Thyroid gland (tissue), 4 donors: ENCODE results near the gene ARFGAP2.

Experiments used
- POLR2A ChIP-seq, 2 donors: fragments of 450-650 bp; IDR thresholded peaks; one replicate each; pipeline ENCODE4 v1.6.1; 2017; ENCODE audit warnings: antibody characterized with exemption in 2 of 2, mild to moderate bottlenecking in 2 of 2, moderate library complexity in 1 of 2
- TF ChIP-seq, protein P1 (sequence below), 6 experiments: fragments of 200-600 bp in 3 of 6; fragments of 450-650 bp in 3 of 6; sonication (generic) in 3 of 6; IDR thresholded peaks; one replicate each; pipeline ENCODE4 v1.5.1; 2016 to 2019; ENCODE audit warnings: antibody characterized with exemption in 6 of 6, mild to moderate bottlenecking in 2 of 6, inconsistent platforms in 1 of 6, moderate library complexity in 1 of 6

- TF ChIP-seq, protein P1, sequence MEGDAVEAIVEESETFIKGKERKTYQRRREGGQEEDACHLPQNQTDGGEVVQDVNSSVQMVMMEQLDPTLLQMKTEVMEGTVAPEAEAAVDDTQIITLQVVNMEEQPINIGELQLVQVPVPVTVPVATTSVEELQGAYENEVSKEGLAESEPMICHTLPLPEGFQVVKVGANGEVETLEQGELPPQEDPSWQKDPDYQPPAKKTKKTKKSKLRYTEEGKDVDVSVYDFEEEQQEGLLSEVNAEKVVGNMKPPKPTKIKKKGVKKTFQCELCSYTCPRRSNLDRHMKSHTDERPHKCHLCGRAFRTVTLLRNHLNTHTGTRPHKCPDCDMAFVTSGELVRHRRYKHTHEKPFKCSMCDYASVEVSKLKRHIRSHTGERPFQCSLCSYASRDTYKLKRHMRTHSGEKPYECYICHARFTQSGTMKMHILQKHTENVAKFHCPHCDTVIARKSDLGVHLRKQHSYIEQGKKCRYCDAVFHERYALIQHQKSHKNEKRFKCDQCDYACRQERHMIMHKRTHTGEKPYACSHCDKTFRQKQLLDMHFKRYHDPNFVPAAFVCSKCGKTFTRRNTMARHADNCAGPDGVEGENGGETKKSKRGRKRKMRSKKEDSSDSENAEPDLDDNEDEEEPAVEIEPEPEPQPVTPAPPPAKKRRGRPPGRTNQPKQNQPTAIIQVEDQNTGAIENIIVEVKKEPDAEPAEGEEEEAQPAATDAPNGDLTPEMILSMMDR (IDR thresholded peaks at IDR 0.05): no peak
- TF ChIP-seq POLR2A (IDR thresholded peaks at IDR 0.05): no peak
These were observed 46.0 kb upstream of the ARFGAP2 start for GRCh38 chr11:47222696-47223095.
